ENCODE results near the gene PRRC2B. TPM values are rescaled to one million over a fixed set of nuclear protein-coding genes. Genes with fewer than 3 reads are reported as not detected.

PRRC2B gene
- total RNA-seq, 4 donors from 2014 or later = 102 to 198 (median 108) TPM

DNA sequence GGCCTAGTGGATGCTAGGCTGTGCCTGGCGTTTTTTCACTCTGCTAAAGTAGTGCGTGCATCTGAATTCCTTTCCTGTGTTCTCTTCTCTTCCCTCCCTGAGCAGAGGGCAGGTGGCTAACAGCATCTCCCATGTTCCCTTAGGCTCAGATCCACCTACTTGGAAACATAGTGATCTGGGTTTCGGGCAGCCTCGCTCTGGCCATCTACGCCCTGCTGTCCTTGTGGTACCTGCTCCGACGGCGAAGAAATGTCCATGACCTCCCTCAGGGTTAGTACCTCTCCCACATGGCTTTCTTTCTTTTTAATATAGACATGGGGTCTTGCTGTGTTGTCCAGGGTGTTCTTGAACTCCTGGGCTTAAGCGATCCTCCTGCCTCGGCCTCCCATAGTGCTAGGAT, 127.3 kb downstream of the PRRC2B start:
- no peak for ATAC-seq

DNA sequence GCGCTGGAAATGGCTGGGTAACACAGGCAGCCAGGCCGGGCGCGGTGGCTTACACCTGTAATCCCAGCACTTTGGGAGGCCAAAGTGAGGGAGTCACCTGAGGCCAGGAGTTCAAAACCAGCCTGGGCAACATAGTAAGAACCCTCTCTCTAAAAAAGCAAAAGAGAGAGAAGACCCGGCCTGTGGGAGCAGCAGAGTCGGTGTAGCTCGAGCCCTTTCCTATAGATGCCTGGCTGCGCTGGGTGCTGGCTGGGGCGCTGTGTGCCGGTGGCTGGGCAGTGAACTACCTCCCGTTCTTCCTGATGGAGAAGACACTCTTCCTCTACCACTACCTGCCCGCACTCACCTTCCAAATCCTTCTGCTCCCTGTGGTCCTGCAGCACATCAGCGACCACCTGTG, 127.9 kb downstream of the PRRC2B start:
- no peak for TF ChIP-seq POLR2A (IDR thresholded peaks at IDR 0.05)
- ATAC-seq = no peak
- Histone ChIP-seq H3K36me3 (peaks cover 0 to 100% of the 10 kb centered on the region in 2 donors), H3K27me3 (no peaks in the 10 kb centered on the region), H3K9me3 (no peaks in the 10 kb centered on the region), H3K4me3 (no peak overlapping the region), H3K27ac (no peak overlapping the region), H3K4me1 (peaks cover 0 to 8% (median 0%) of the 10 kb centered on the region in 3 donors)
- 70 to 90% methylated on average over 2 of the region's 13 CpGs for WGBS, 2 donors (ENCODE audit: low coverage in 1 of 2)

More for the DNA sequence above, 127.3 kb downstream of the PRRC2B start:
- Histone ChIP-seq H3K27me3 (no peaks in the 10 kb centered on the region), H3K27ac (no peak overlapping the region), H3K4me1 (peaks cover 0 to 8% (median 0%) of the 10 kb centered on the region in 3 donors), H3K9me3 (no peaks in the 10 kb centered on the region), H3K4me3 (no peak overlapping the region), H3K36me3 (peaks cover 0 to 100% of the 10 kb centered on the region in 2 donors)
- TF ChIP-seq, protein P1, sequence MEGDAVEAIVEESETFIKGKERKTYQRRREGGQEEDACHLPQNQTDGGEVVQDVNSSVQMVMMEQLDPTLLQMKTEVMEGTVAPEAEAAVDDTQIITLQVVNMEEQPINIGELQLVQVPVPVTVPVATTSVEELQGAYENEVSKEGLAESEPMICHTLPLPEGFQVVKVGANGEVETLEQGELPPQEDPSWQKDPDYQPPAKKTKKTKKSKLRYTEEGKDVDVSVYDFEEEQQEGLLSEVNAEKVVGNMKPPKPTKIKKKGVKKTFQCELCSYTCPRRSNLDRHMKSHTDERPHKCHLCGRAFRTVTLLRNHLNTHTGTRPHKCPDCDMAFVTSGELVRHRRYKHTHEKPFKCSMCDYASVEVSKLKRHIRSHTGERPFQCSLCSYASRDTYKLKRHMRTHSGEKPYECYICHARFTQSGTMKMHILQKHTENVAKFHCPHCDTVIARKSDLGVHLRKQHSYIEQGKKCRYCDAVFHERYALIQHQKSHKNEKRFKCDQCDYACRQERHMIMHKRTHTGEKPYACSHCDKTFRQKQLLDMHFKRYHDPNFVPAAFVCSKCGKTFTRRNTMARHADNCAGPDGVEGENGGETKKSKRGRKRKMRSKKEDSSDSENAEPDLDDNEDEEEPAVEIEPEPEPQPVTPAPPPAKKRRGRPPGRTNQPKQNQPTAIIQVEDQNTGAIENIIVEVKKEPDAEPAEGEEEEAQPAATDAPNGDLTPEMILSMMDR (IDR thresholded peaks at IDR 0.05) = no peak
- TF ChIP-seq EP300 (IDR thresholded peaks at IDR 0.05) (no peak), POLR2A (IDR thresholded peaks at IDR 0.05) (no peak), POLR2AphosphoS5 (IDR thresholded peaks at IDR 0.05) (no peak)
- WGBS, 2 donors (ENCODE audit: low coverage in 1 of 2) = 50 to 90% methylated on average over 1 to 10 of the region's 10 CpGs

DNA sequence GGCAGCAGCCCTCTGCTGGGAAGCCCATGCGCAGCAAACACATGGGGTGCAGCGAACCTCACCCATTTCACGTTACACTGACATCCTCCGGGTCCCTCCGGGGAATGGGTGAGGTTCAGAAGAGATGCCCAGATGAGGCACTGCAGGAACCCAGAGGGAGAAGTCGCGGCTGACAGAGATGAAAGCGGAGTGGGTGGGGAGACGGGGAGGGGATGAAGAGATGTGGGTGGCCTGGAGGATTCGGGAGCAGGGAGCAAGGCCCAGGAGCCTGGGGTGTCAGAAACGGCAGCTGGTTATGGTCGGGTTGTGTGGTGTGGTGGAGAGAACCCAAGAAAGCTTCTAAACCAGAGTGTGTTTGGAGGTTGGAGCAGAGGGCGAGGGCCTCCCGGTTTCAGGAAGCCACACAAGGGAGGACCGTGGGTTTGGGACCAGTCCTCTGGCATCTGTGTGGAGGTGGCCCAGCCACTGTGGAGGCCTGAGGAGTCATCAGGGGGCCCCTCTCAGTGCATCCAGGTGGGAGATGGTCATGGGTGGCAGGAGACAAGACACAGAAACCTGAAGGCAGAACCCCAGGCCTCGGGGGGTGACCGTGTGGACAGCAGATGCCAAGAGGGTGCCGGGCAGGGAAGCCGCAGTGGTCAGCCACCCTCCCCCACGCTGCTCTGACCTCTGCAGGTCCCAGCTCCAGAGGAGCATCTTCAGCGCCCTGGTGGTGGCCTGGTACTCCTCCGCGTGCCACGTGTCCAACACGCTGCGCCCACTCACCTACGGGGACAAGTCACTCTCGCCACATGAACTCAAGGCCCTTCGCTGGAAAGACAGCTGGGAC, 128.6 kb downstream of the PRRC2B start:
- Histone ChIP-seq H3K4me1 (peaks cover 0 to 7% (median 0%) of the 10 kb centered on the region in 3 donors), H3K4me3 (no peak overlapping the region), H3K36me3 (peaks cover 0 to 100% of the 10 kb centered on the region in 2 donors), H3K27ac (no peak overlapping the region), H3K27me3 (no peaks in the 10 kb centered on the region), H3K9me3 (no peaks in the 10 kb centered on the region)
- 75 to 90% methylated on average over 10 to 15 of the region's 29 CpGs for WGBS, 2 donors (ENCODE audit: low coverage in 1 of 2)
- no peak for TF ChIP-seq POLR2A (IDR thresholded peaks at IDR 0.05)
- TF ChIP-seq POLR2AphosphoS5 (IDR thresholded peaks at IDR 0.05) = no peak
- no peak for TF ChIP-seq EP300 (IDR thresholded peaks at IDR 0.05)
- TF ChIP-seq, protein P1 (IDR thresholded peaks at IDR 0.05) = no peak
- no peak for ATAC-seq

DNA sequence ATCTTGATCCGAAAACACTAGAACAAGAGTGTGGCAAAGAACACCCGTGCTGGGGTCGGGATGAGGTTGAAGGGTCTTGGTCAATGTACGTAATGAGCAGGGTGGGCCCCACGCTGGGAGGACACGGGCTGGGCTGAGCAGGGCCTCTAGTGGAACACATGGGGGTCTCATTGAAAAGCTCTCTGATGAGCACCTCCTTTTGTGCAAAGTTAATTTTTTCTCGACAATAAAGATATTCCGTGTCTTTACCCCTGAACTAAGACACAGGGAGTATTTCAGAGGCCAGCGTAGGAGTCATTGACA, 129.2 kb downstream of the PRRC2B start:
- H3K36me3 ChIP-seq = peaks cover 0 to 100% of the 10 kb centered on the region in 2 donors

DNA sequence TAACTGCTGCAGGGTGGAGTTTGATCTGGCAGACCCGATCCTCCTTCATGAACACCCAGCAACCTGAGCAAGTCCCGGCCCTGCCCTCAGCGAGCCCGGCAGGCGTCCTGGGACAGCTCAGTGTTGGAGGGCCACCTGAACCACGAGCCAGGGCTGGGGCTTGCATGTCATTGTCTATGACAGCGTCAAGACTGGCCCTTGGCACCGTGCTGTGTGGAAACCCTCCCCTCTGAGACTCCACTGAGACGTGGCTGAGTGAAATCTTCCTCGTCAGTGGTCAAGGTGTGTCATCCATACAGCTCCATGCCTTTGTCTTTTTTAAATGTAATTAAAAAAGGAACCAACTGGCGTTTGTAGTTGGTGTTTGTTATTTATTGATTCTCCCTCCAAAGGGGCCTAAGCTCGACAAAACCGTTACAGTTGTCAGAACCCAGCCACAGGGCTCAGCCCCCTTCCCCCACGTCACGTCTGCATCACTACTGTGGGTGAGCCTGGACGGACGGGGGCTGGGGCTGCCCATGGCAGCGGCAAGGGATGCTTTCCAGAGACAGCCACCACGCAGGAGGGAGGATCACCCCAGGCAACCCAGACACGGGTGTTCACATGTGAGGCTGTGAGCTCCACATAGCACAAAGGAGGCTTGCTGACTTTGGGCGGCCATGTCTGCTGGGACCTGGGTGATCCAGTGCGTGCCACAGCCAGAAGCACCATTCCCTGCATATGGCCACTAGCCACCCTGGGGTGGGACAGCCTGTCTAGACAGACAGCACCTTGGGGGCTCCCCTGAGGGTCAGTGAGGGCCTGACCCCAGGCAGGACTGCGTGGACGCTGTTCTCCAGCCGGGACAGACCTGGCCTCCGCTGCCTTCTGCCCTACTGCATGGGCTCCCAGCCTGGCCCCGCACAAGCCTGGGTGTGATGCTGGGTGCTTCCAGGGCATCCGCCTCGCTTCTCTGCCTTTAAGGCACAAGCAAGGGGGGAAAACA, 129.9 kb downstream of the PRRC2B start:
- no peak overlapping the region for H3K4me3 ChIP-seq
- TF ChIP-seq, protein P1 (IDR thresholded peaks at IDR 0.05) = no peak
- no peak for TF ChIP-seq EP300 (IDR thresholded peaks at IDR 0.05)
- TF ChIP-seq POLR2AphosphoS5 (IDR thresholded peaks at IDR 0.05) = no peak
- no peak for TF ChIP-seq POLR2A (IDR thresholded peaks at IDR 0.05)
- 67 to 92% methylated on average over 4 to 7 of the region's 29 CpGs for WGBS, 2 donors (ENCODE audit: low coverage in 1 of 2)
- no peaks in the 10 kb centered on the region for H3K27me3 ChIP-seq
- peaks cover 0 to 100% of the 10 kb centered on the region in 2 donors for H3K36me3 ChIP-seq
- no peaks in the 10 kb centered on the region for H3K4me1 ChIP-seq
- no peak for ATAC-seq
- H3K27ac ChIP-seq = no peak overlapping the region
- no peaks in the 10 kb centered on the region for H3K9me3 ChIP-seq

More for the DNA sequence above, 129.2 kb downstream of the PRRC2B start:
- no peak for ATAC-seq
- 76 to 95% methylated on average over 3 to 9 of the region's 9 CpGs for WGBS, 2 donors (ENCODE audit: low coverage in 1 of 2)
- TF ChIP-seq POLR2A (IDR thresholded peaks at IDR 0.05) = no peak
- H3K4me1 ChIP-seq = peaks cover 0 to under 1% (median 0%) of the 10 kb centered on the region in 3 donors
- no peak overlapping the region for H3K4me3 ChIP-seq
- H3K9me3 ChIP-seq = no peaks in the 10 kb centered on the region
- H3K27me3 ChIP-seq = no peaks in the 10 kb centered on the region
- H3K27ac ChIP-seq = no peak overlapping the region
